GM19240 (cell line): ENCODE data around the gene ARHGAP26.

ENCODE experiments used
- DNase-seq: peaks from one replicate; pipeline ENCODE4 v3.0.0; 2011; ENCODE audit warnings: low spot score; ENCODE audit not compliant: insufficient read length

Gene ARHGAP26

DNA sequence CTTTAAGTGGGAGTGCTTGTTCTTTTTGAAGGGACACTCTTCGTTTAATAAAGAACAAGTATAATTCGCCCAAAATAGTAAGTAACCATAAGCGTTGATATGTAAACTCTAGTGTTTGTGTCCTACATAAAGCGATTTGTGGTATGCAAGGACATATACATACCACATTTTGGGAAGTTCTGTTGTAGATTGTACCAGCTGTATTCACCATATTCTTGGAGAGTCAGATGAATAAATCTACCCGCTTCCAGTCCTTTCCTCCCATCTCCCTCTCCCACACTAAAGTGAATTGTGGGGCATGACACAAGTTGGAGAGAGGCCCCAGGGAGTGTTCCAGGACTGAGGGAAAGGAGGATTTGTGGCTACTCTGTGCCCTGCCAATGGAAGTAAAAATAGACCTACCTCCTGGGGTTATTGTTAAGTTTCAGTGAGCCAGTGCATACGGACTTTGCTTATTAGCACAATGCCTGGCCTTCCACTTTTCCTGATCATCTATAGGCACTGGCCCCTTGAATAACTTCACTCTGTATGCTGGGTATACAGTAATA is 40.6 kb downstream of the ARHGAP26 start:
- no peak for DNase-seq

DNA sequence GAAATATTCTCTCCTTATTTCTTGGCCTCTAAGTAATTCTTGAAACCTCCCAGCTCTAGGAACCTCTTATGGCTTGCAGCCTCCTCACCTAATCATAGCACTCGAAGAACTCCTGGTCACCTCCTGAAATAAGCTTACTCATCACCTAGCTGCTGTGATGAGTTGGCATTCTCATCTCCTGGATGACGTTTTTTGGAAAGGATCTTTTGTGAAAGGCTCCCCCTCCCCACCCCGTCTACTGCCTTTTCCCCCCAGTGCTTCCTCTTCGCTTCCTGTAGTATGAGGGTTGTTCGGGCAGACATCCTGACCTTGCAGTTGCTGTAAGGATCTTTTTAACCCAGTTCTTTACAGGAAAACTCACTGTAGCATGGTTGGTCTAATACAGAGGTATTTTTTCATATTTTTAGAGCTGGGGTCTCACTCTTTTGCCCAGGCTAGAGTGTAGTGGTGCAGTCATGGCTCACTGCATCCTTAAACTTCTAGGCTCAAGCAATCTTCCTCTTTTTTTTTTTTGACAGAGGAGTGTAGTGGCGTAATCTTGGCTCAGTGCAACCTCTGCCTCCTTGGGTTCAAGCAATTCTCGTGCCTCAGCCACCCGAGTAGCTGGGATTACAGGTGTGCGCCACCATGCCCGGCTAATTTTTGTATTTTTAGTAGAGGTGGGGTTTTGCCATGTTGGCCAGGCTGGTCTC is 41.8 kb downstream of the ARHGAP26 start:
- no peak for DNase-seq

DNA sequence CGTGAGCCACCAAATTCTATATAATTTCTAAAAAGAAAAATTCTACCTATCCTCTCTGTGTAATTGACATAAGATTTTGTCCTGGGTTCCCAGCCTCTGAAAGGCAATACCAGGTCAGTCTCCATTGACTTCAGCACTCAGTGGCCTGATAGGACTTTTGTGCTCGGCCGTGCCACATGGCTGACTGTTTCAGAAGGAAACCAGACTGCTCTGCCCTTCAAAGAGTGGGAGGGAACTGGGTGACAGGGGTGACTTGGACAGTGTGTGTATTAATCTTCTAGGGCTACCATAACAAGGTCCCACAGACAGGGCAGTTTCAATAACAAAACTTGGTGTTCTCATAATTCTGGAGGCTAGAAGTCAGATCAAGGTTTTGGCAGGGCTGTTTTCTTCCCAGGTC is 43.0 kb downstream of the ARHGAP26 start:
- no peak for DNase-seq

DNA sequence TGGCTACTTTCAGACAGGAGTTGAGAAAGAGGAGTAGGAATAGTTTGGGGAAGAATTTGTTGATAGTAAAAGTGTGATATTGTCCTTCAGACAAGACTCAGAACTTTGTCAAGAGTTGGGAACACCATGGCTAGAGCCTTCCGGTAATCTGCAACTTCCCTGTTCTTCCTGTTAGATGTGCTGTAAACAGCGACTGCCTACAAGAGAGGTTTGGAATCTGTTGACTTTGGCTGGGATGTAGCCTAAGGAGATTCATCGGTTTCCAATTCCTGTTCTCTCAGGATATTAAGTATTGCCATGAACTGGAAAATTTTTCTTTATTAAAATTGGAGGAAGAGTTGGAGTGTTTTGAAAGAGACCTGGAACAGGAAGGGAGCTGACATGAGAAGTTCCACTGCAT is 43.9 kb downstream of the ARHGAP26 start:
- no peak for DNase-seq

DNA sequence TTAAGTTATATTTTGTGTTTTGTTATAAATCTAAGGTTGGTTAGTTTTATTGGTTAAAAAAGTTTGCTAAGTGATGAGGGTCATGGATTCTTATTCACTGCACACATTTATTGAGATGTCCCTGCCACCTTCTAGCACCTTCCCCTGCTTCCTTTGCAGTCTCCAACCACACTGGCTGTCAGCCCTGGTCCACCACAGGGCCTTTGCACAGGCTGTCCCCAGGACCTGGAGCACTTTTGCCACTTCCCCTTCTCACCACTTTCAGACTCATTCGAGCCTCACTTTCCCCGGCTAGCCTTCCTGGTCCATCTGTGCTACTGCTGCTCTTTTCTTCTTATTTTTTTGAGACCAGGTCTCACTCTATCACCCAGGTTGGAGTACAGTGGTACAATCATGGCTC is 45.3 kb downstream of the ARHGAP26 start:
- DNase-seq: no peak

DNA sequence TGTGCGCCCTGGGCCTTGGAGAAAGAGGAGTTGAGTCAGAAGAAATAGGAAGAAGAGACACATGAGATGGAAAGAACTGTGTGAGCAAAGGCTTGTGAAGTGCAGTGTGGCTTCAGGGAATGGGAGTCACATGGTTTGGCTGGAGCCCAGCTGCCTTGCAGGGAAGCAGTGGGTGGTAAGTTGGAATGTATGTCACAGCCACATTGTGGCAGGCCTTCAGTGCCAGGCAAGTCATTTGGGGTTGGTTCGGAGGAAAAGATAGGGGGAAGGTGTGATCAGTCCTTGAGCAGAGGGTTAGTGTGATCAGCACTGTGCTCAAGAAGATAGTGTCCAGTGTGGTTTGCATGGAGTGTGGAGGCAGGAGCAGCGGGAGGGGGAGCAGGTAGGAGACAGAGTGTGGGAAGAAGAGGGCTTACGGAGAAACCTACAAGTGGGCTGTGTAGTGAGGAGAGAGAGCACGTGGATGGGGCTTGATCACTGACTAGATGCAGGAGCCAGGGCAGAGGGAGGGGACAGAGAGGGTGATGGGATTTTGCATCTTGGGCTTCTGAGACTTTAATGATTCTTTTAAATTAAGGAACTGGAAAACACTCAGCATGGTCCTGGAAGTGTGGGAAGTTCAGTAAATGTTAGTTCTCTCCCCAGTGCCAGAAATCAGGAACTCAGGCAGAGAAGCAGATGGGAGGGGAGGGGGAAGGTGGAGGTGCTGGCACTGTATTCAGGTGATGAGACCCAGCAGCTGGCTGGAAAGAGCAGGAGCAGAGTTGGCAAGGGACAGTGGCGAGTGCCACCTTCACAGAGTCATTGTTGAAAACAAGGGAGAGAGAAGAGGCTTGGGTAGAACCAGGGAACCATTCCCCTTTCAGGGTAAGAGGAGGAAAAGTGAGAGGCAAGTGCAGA is 46.6 kb downstream of the ARHGAP26 start:
- DNase-seq: no peak

DNA sequence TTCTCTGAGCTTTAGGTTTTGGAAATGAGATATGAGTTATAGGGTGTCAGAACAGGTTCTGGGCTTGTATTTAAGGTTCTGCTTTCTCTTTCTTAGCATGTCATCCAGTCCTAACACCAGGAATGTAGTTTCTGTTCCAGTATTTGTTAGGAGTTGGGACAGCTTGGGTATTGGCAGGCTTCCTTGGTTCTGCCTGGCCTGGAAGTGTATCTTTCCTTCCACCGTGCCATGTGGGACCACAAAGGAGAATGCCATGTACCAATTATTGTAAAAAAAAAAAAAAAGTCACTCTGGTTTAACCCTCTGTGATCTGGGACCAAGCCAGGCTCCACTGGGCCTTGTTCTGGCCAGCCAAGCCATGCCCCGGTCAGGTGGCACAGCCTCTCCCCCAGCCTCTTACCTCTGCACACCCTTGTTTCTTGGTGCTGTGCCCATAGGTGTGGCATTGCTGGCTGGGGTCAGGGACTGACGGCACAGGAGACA is 47.8 kb downstream of the ARHGAP26 start:
- DNase-seq: no peak

DNA sequence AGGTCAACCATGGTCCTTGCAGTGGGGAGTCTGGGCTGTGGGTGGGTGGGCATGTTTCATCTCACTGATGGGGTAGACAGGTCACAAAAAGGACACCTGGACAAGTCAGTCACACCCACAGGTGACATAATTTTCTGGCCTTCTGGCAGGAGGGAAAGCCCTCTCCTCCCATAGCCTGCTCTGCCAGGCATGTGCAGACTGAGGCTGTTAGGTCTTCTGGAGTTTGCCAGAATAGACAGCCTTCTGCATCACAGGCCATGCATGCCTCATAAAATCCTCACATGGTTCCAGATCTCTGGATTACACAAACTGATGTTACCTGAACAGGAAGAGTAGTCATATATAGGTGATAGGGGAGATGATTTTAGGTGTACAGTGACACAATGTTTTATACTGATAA is 49.1 kb downstream of the ARHGAP26 start:
- no peak for DNase-seq

DNA sequence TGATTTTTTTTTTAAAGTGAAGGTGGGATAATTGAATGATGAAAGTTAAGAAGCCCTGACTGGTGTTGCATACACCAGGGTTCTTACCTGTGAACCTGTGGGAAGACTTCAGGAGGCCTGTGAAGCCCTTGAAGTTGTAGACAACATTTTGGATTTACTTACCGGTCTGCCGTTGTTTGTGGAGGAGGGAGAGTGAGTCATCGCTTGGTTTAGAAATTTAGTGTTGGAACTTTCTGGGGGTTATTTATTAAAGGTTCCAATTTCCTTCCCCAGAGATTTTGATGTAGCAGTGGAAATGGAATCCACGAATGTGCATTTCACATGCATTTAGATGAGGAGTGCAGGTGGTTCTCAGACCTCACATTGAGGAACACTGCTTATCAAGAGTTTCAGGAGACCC is 49.6 kb downstream of the ARHGAP26 start:
- DNase-seq: no peak

DNA sequence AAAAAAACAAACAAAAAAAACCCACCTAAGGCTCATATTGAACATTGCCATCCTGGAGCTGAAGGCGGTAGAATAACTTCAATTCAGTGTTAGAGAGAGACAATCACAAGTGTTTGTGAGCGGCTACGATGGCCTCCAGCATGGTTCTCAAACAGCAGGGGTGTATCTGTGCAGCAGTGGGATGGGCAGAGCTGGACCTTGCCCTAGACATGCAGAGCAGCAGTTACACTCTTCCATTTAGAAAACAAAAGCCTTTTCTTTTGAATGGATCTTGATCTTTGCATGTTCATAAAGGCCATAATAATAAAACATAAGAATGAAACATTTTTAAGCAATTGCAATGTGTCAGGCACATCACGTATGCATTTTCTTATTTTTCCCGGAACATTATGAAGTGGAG is 50.3 kb downstream of the ARHGAP26 start:
- DNase-seq: no peak

DNA sequence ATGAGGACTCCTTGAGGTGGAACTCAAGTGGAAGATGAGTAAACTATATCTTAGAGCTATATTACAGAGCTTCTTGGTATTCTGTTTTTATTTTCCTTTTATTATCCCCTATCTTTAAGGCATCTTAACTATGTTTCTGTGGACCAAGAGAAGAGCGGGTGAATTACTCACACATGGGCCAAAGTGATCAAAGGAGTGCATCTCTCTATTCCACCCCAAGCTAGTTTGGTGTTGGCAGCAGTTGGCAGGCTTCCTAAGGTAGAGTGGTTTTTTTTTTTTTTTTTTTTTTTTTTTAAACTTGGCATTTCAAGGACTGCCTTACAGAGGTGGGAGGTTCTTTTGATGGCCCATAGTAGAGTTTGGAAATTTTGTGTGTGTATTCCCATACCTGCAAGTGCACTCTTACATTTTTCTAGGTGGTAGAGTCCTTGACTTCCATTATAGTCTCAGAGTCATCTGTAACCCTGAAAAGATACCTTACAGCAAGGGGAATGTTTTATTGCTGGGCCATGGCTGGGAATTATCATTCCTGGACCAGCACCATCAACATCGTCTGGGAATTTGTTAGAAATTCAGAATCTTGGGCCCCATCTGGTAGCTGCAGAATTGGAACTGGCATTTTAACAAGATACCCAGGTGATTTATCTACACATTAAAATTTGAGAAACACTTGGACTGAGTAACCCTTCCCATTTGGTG is 51.0 kb downstream of the ARHGAP26 start:
- no peak for DNase-seq

DNA sequence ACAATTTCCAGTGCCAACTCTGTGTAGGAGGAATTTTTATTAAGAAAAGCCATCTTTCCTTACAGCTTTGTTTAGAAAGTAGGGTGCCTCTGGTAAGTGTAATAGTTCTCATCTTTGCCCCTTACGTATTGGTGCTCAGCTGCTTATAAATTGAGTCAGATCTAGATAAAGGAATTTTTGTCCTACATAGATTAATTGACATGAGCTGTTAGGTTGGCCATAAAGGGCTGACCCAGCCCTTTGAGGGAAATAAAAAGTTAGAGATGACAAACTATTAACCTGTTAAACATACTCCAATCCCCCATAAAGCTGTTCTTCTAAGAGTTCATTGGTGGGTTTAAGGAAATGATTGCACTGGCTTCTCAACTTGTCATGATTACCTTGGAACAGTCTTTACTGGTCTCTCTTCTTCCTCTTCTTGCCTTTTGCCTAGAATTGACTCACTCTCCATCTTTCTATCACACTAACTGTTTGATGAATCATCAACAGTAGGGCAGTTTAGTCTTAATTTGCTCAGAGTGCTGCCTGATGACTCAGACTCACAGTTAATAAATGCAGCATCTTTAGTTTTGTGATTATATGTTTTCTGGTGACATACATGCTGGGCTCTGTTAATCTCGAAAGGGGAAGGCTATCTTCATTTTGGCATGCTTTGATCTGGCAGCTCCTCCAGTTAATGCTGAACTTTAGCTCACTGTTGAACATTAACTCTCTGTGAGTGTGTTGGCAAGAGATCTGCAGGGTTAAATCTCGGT is 51.7 kb downstream of the ARHGAP26 start:
- no peak for DNase-seq

DNA sequence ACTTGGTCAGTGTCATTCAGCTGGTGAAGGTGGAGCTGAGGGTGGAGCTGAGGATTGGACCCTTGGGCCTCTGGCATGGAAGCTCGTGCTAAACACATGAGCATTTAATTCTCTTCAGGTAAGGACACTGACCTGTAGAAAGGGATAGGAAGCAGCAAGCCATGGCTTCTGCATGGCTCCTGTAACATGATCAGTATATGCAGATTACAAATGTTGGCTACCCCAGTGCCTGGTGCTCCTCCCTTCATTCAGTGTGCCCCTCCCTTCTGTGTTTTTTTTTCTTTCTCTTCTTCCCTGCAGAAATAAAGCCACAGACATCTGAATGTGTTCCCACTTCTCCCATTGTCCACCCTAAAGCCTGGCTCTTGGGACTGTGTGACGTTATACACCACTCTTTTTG is 52.9 kb downstream of the ARHGAP26 start:
- no peak for DNase-seq

DNA sequence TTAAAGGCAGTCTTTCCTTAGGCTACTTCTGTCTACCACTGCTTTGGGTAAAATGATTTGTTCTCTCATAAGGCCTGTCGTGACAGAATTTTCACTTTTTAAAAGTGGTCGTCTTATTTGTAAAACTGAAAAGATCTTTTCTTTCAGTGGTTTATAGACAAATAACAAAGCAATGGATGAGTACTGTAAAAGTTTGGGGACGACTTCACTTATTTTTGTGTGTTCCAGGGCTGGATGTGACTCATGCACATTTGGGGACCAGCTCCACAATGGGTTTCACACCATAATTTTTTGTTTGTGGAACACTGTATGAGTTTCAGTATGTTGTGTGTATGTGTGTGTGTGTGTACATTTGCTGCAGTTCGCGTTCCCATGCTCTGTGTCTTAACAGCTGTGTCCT is 53.6 kb downstream of the ARHGAP26 start:
- no peak for DNase-seq

DNA sequence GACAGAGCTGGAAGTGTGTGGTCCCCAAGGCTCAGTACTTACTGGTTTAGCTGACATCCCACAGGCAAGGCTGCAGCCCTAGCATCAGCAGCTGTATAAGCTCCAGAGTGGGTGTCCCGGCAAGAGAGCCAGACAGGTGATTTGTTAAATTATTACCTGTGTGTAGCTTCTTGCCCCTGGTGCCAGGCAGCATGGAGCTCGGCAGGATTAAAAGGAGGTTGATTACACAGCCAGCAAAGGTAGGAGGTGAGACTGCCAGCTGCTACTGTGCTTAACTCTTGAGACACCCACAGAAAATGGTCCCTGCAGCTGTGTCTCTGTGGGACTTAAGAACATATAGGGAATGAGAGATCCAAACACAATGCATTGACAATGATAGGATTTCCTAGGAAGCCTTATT is 54.2 kb downstream of the ARHGAP26 start:
- DNase-seq: no peak

DNA sequence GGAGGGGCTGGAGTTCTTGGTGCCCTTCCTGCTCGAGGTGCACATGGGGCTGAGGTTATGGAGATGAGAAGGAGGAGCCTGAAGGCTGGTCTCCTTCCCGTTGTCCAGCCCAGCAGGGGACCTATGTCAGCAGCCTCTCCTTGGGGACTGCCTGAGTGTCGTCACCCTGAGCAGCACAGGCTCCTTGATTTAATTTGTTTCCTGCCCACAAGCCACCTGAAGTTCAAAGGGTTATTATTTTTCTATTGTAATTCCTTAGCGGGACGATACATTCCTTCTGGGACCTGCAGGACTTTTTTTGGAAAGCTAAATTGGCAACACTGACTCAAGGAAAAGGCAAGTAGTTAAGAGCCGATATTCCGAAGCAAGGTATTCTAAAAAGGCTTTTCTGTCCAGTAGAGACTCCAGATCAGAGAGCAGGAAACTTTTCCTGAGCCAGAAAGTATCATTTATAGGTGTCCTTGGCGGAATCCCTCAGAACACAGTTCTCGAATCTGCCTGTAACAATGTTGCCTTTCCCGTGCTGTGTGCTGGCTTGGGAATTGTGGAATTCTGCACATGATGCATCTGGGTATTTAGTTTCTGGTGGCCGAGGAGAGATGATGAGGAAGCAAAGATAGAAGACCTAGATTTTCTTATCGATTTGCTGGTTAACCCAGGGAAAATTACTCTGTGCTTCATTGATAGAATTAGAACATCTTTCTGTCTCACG is 55.4 kb downstream of the ARHGAP26 start:
- DNase-seq: no peak

DNA sequence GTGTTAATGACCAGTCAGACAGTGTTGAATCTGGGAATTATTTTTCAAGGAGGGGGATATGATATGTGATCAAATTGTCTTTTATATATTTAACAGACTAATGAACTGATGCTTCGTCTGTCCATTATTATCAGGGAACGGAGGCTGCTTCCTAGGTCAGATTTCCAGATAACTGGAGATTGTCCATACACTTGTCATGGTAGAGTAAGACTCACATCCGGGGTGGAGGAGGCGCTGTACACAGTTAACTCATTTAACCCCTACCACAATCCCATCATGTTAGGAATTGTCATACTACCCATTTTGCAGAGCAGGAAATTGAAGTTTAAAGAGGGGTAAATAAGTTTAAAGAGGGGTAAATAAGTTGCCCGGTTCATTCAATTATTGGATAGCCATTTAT is 55.9 kb downstream of the ARHGAP26 start:
- DNase-seq: no peak

DNA sequence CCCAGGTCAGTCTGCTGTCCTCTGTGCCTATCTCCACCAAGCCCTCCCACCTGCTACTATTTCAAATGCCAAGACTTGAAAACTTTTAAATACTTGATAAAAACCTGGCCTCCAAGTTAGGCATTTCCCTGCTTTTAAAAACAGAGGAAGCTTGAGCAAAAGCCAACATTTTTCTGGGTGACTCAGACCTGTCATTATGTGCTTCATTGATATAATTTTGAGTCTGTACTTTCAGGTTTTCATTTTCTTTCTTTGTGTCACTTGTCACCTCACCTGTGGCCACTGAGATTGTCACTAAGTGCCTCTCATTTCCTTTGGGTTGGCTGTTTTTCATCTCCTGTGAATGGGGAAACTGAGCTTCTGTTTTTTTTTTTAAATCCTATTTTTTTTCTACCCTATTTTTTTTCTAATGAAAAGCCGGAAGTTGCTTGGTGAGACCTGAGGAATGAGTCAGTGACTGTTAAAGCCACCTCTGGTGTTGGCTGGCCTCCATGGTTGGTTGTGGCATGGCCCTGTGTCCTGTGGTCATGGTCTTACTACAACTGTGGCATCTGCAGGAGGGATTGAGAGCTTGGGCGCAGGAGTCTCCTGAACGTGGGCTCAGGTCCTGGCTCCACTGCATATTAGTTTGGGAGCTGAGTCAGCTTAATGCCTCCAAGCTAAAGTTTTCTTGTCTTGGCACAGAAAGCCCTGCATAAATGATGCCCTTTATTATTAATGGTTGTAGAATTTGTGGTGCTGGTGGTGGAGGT is 56.7 kb downstream of the ARHGAP26 start:
- DNase-seq: no peak

DNA sequence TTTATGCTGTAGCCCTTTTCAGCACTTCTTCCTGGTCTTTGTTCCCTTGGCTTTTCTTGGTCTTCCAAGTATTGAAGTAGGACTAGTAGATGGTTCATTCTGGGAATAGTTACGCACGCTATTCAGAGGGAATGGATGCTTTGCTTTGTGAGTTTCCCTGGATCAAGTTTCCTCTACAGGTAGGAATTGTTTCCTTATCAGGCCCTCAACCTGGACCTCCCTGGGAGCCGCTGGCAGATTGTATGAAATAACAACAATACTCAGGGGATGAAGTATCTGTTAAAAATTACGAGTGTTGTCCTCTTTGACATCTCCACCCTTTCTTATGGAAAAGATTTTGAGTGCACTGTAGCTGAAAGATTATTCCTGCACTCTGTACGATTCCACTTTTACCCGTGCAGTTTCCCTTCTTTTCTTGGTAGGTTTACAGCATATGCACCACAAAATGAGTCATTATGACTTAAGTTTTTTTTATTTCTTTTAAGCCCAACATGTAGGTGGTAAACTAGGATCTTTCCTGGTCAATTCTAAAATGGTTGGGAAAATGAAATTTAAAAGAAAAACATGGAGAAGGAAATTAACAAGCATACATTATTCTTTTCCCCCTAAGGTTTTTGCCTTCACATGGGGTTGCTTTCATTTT is 57.9 kb downstream of the ARHGAP26 start:
- no peak for DNase-seq
